ENCODE results near the gene CD164L2.
A peak's percentile ranks its signal among the peaks of the same experiment; 100 is the strongest.

CD164L2 gene

GRCh38 chr1:27381969-27382762, 967 bp downstream of the CD164L2 start:
- DNase-seq: no peak

GRCh38 chr1:27380766-27381733, 2.1 kb downstream of the CD164L2 start:
- DNase-seq: no peak

GRCh38 chr1:27380224-27380623, 2.9 kb downstream of the CD164L2 start:
- DNase-seq: no peak

GRCh38 chr1:27379564-27380122, 3.5 kb downstream of the CD164L2 start:
- DNase-seq: no peak

GRCh38 chr1:27377760-27378495, 5.2 kb downstream of the CD164L2 start:
- no peak for DNase-seq

GRCh38 chr1:27374362-27375086, 8.6 kb downstream of the CD164L2 start, which contains the start of gene FCN3:
FCN3 (minus strand) TSS chr1:27374824; CDS start chr1:27374818, 6 bp downstream.
- no peak for DNase-seq

GRCh38 chr1:27372808-27373690, 10.1 kb downstream of the CD164L2 start:
- DNase-seq: no peak

- no peak for DNase-seq
Observed at GRCh38 chr1:27372022-27372807, 10.9 kb downstream of the CD164L2 start.

GRCh38 chr1:27368869-27369582, 14.1 kb downstream of the CD164L2 start:
- peak; percentile 22 for DNase-seq

GRCh38 chr1:27367160-27367650, 15.9 kb downstream of the CD164L2 start:
- DNase-seq: no peak

- DNase-seq: no peak
Observed at GRCh38 chr1:27366411-27367159, 16.5 kb downstream of the CD164L2 start, which contains the start of gene MAP3K6. MAP3K6 (minus strand) TSS chr1:27366961; CDS start chr1:27366597, 364 bp downstream.

- DNase-seq: peak; percentile 63
Observed at GRCh38 chr1:27366113-27366410, 17.1 kb downstream of the CD164L2 start.

- peak; percentile 75 for DNase-seq
Observed at GRCh38 chr1:27365372-27366112, 17.6 kb downstream of the CD164L2 start.

- DNase-seq: no peak
Observed at GRCh38 chr1:27364696-27365371, 18.3 kb downstream of the CD164L2 start.

GRCh38 chr1:27363766-27364695, 19.1 kb downstream of the CD164L2 start:
- DNase-seq: no peak

- no peak for DNase-seq
Observed at GRCh38 chr1:27361553-27361952, 21.6 kb downstream of the CD164L2 start.

Data from CD4-positive, alpha-beta T cell treated with Interferon gamma for 1 hour (primary cell).